SU-DHL-6 (cell line): Measurements from ENCODE around the gene DUS2.
"Not testable (repeated sequence)": the region's sequence is repeated elsewhere in the genome, so short reads cannot be mapped to it uniquely, and the experiment has no call there.

ENCODE experiments used
- H2AFZ ChIP-seq: fragments of 200-600 bp; sonication (generic); 2 replicates; pipeline ENCODE4 v1.6.1; 2014; ENCODE audit warnings: low read depth, mild to moderate bottlenecking, moderate library complexity, mixed read lengths, antibody characterized with exemption, low read length; ENCODE audit not compliant: severe bottlenecking
- H3F3A ChIP-seq: fragments of 200-600 bp; shearing (Covaris generic); 2 replicates; pipeline ENCODE4 v1.6.0; 2016; ENCODE audit warnings: antibody characterized with exemption, mild to moderate bottlenecking; ENCODE audit not compliant: insufficient read depth
- H3K27ac ChIP-seq: fragments of 200-600 bp; sonication (generic); 2 replicates; pipeline ENCODE4 v1.5.1; 2016; ENCODE audit warnings: low read depth, mild to moderate bottlenecking, low read length, moderate library complexity, mixed read lengths
- H3K27me3 ChIP-seq: fragments of 200-600 bp; sonication (generic), shearing (Covaris generic); 2 replicates; pipeline ENCODE4 v1.6.0; 2014; ENCODE audit warnings: mild to moderate bottlenecking, low read length
- H3K36me3 ChIP-seq: fragments of 200-600 bp; sonication (generic); 2 replicates; pipeline ENCODE4 v1.6.1; 2014; ENCODE audit warnings: mild to moderate bottlenecking, low read length, mixed read lengths
- H3K4me2 ChIP-seq: fragments of 300-600, 200-600 bp; shearing (Covaris generic), sonication (generic); 2 replicates; pipeline ENCODE4 v1.6.0; 2014; ENCODE audit warnings: low read length, low read depth, mild to moderate bottlenecking; ENCODE audit not compliant: poor library complexity, severe bottlenecking
- H3K4me3 ChIP-seq: fragments of 200-600 bp; sonication (generic); 2 replicates; pipeline ENCODE4 v1.5.1; 2014; ENCODE audit warnings: antibody characterized with exemption, low read length, mild to moderate bottlenecking, mixed read lengths; ENCODE audit not compliant: insufficient read depth, poor library complexity, severe bottlenecking
- H3K79me2 ChIP-seq: fragments of 200-600 bp; sonication (generic); 2 replicates; pipeline ENCODE4 v1.6.1; 2014; ENCODE audit warnings: mild to moderate bottlenecking, low read length, moderate library complexity; ENCODE audit not compliant: insufficient read depth
- H3K9ac ChIP-seq: fragments of 200-600 bp; sonication (generic); 2 replicates; pipeline ENCODE4 v1.7.0; 2014; ENCODE audit warnings: mild to moderate bottlenecking, low read length
- H3K9me2 ChIP-seq: fragments of 200-600 bp; sonication (generic); replicated peaks from 2 replicates; pipeline ENCODE4 v1.6.1; 2014; ENCODE audit warnings: low read length; ENCODE audit not compliant: insufficient read depth
- H3K9me3 ChIP-seq: fragments of 200-600 bp; sonication (generic); 2 replicates; pipeline ENCODE4 v1.6.1; 2014; ENCODE audit warnings: low read length, mixed read lengths; ENCODE audit not compliant: insufficient read depth
- H4K20me1 ChIP-seq: fragments of 200-600 bp; sonication (generic); 2 replicates; pipeline ENCODE4 v1.6.1; 2014; ENCODE audit warnings: low read depth, mild to moderate bottlenecking, antibody characterized with exemption, low read length, moderate library complexity, mixed read lengths
- CTCF ChIP-seq: fragments of 200-600 bp; sonication (generic); IDR thresholded peaks from one replicate; pipeline ENCODE4 v1.5.1; 2017; ENCODE audit warnings: antibody characterized with exemption, mild to moderate bottlenecking, low read length, moderate library complexity; ENCODE audit not compliant: insufficient read depth, poor library complexity, severe bottlenecking
- EZH2phosphoT487 ChIP-seq: fragments of 200-600 bp; sonication (generic), shearing (Covaris generic); conservative IDR thresholded peaks from 2 replicates; pipeline ENCODE4 v1.6.1; 2018; ENCODE audit warnings: mild to moderate bottlenecking, antibody characterized with exemption, low read length, moderate library complexity, mixed read lengths

The DUS2 gene

GRCh38 chr16:68009157-68009735 lies 13.8 kb upstream of the DUS2 start:
- no peak overlapping the region for H3K4me3 ChIP-seq
- no peaks in the 10 kb centered on the region for H4K20me1 ChIP-seq
- no peaks in the 10 kb centered on the region for H3K9me2 ChIP-seq
- no peaks in the 10 kb centered on the region for H3K36me3 ChIP-seq
- H3K27me3 ChIP-seq: no peaks in the 10 kb centered on the region
- H3K9ac ChIP-seq: no peak overlapping the region
- no peaks in the 10 kb centered on the region for H3F3A ChIP-seq
- no peaks in the 10 kb centered on the region for H3K9me3 ChIP-seq
- H3K79me2 ChIP-seq: no peaks in the 10 kb centered on the region
- TF ChIP-seq CTCF (no peak), EZH2phosphoT487 (no peak)
- H2AFZ ChIP-seq: no peak overlapping the region
- H3K4me2 ChIP-seq: no peak overlapping the region
- no peak overlapping the region for H3K27ac ChIP-seq

GRCh38 chr16:68009872-68010271 lies 13.2 kb upstream of the DUS2 start:
- H3K9me3 ChIP-seq, H2AFZ ChIP-seq, H3K4me2 ChIP-seq, H3K79me2 ChIP-seq, H3K27ac ChIP-seq, H4K20me1 ChIP-seq, H3K27me3 ChIP-seq, H3K9me2 ChIP-seq, H3K9ac ChIP-seq, H3K4me3 ChIP-seq, H3F3A ChIP-seq, H3K36me3 ChIP-seq: not testable (repeated sequence)

GRCh38 chr16:68013440-68013839 lies 9.6 kb upstream of the DUS2 start:
- H3K79me2 ChIP-seq: no peaks in the 10 kb centered on the region
- no peak overlapping the region for H3K9ac ChIP-seq
- no peaks in the 10 kb centered on the region for H3K9me2 ChIP-seq
- H4K20me1 ChIP-seq: no peaks in the 10 kb centered on the region
- H2AFZ ChIP-seq: no peak overlapping the region
- H3K36me3 ChIP-seq: no peaks in the 10 kb centered on the region
- H3K27me3 ChIP-seq: no peaks in the 10 kb centered on the region
- no peaks in the 10 kb centered on the region for H3K9me3 ChIP-seq
- no peaks in the 10 kb centered on the region for H3F3A ChIP-seq
- no peak overlapping the region for H3K4me3 ChIP-seq
- no peak for TF ChIP-seq CTCF
- no peak for TF ChIP-seq EZH2phosphoT487
- H3K4me2 ChIP-seq: no peak overlapping the region
- H3K27ac ChIP-seq: no peak overlapping the region

- no peaks in the 10 kb centered on the region for H3K27me3 ChIP-seq
- TF ChIP-seq EZH2phosphoT487 (no peak), CTCF (no peak)
- no peaks in the 10 kb centered on the region for H3K36me3 ChIP-seq
- no peaks in the 10 kb centered on the region for H3F3A ChIP-seq
- no peak within 1 kb of the TSS for H2AFZ ChIP-seq
- H3K79me2 ChIP-seq: no peaks in the 10 kb centered on the region
- H4K20me1 ChIP-seq: no peaks in the 10 kb centered on the region
- no peak within 1 kb of the TSS for H3K27ac ChIP-seq
- no peaks in the 10 kb centered on the region for H3K9me3 ChIP-seq
- no peak within 1 kb of the TSS for H3K4me3 ChIP-seq
- H3K9ac ChIP-seq: no peak within 1 kb of the TSS
- no peak within 1 kb of the TSS for H3K4me2 ChIP-seq
- H3K9me2 ChIP-seq: no peaks in the 10 kb centered on the region
Measured at GRCh38 chr16:68015681-68016080, 7.4 kb upstream of the DUS2 start, which contains the start of gene DPEP2NB. Gene DPEP2NB, minus strand, starts transcription at chr16:68015911. Its CDS starts 141 bp downstream, at chr16:68015770.
